NCI-H526 (cell line): ENCODE results near the gene EMILIN2.
"Not testable (repeated sequence)": the region's sequence is repeated elsewhere in the genome, so short reads cannot be mapped to it uniquely, and the experiment has no call there.

Experiments
- DNase-seq, 2 experiments: peaks; one replicate each; lab custom pipeline; 2025; lab: John Stamatoyannopoulos, UW

EMILIN2 gene

DNA sequence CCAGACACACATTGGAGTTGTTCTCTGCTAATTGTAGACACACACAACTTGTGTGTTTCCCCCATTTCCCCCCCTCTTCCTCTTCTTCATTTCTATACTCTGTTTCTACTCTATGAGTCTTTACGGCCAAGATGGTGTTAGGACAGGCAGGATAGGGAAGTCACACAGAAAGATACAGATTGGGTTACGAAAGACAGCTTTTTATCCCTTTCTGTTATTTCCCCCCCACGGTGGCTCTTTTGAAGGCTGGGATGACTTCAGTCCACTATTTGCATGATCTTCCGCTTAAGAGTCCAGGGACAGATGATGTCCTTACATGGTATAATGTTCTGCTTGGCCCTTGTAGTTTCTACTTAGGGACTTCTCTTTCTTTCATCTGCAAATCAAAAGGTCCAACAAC lies 1.6 kb upstream of the EMILIN2 start:
- DNase-seq: no peak

DNA sequence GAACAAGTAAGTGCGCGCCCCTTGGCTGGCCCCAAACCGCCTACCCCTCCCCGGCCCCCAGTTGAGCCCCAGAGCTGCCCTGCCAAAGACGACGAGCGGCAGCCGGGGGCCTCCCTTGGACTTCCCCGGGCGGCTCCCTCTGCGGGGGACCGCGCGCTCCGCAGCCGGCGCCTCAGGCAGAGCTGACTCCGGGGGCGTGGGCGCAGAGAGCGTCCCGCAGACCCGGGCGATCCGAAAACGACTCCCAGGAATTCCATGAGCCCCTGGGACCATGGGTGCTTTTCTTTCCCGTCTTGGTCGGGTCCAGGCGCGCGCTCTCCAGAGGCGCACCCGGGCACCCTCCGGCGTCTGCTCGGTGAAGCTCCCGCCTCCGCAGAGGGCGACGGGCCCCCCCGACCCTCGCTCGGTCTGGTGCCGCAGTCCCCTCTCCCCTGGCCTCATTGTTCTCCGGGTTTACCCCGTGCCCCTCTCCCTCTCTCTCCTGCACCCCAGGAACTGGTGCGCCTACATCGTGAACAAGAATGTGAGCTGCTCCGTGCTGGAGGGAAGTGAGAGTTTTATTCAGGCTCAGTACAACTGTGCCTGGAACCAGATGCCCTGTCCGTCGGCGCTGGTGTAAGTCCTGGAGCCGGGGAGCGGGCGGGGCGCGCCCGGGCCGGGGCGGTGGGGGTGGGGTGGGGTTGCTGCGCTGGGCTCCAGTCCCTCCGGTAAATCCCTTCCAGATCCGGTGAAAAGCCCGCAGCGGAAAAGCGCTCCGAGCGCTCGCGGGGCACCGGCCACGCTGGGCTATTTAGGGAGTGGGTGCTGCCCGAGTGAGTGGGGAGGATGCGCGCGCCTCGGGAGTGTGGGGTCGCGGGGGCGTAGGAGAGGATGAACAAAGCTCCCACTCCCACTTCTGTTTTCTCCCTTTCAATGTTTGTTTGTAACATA lies 776 bp downstream of the EMILIN2 start:
- DNase-seq: no peak

DNA sequence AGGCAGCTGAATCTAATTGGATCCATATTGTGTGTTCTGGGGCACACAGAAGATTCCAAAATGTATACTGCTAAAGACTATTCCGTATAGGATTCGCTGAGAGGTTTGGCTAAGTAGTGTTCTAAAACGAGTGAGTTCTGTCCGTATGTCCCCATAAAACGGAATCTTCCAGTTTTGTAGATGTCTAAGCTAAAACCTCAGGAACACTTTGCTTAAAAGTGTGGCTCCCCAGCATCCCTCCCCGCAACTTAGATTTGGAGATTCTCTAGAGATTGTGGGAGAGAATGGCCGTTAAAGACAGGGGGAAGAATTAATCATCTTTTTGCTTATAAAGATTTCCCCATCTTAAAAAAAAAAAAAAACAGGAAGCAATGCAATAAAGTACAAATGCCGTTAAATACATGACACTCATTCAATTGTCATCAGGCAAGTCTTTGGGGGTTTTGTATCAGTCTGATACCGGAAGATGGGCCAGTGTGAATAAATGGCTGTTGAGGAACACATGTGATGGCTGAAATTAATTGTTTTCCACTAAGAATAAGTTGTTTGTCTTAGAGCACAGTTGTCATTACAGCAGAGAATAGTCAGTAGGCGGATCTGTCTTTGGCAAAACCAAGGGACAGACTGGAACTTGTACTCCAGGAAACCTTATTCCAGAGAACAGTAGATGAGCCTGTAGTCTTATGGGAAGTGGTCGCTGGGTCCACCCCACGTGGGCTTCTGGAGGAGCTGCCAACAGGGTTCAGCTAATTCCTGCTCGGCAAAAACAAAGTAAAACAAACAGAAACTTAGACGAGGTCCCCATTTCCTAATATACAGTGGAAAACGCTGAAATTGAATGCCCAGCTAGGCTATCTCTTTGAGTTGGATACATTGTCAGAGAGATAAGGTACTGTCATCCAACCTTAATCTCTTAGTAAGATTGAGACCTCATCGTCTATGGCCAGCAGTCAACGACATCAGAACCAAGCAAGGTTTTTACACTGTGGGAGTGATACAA lies 1.7 kb downstream of the EMILIN2 start:
- no peak for DNase-seq

DNA sequence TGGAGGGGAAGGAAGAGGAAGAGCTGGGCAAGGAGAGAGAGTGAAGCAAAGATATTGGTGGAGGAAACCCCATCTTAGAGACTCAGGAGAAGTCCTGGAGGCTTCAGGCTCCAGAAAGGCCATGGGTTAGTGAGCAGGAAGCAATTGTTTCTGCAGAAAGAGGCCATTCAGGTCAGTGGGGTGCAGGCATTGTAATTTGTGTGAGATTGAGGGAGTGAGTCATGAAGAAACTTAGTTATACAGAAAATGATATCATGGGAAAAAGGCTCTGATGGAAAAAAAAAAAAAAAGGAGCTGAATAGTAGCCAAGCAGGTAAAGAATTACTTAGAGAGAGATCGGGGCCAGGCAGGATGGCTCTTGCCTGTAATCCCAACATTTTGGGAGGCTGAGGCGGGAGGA lies 4.0 kb downstream of the EMILIN2 start:
- no peak for DNase-seq

DNA sequence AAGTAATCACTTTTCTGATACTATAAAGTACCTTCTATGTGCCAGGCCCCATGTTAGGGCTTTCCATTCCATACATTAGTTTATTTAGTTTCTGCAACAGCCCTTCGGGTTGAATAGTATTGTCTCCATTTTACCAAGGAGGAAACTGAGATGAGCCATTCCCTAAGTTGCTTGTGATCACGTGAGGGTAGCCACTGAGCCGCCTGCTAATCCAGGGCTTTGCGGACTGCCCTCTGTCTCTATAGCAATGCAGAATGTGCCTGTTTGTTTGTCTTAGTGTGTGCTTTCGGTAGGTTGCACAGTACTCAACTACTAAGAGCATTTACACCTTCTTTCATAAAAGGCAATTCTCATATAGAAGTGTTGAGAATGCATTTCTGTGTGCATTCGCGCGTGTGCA lies 5.0 kb downstream of the EMILIN2 start:
- DNase-seq: no peak

DNA sequence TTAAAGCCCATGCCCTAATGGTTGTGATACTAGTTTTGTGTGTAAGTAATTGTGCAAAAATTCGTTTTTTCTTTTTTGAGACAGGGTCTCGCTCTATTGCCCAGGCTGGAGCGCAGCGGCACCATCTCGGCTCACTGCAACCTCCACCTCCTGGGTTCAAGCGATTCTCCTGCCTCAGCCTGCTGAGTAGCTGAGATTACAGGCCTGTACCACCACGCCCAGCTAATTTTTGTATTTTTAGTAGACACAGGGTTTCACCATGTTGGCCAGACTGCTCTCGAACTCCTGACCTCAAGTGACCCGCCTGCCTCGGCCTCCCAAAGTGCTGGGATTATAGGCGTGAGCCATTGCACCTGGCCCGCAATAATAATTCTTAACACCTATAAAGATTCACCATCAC lies 5.7 kb downstream of the EMILIN2 start:
- DNase-seq: not testable (repeated sequence)

DNA sequence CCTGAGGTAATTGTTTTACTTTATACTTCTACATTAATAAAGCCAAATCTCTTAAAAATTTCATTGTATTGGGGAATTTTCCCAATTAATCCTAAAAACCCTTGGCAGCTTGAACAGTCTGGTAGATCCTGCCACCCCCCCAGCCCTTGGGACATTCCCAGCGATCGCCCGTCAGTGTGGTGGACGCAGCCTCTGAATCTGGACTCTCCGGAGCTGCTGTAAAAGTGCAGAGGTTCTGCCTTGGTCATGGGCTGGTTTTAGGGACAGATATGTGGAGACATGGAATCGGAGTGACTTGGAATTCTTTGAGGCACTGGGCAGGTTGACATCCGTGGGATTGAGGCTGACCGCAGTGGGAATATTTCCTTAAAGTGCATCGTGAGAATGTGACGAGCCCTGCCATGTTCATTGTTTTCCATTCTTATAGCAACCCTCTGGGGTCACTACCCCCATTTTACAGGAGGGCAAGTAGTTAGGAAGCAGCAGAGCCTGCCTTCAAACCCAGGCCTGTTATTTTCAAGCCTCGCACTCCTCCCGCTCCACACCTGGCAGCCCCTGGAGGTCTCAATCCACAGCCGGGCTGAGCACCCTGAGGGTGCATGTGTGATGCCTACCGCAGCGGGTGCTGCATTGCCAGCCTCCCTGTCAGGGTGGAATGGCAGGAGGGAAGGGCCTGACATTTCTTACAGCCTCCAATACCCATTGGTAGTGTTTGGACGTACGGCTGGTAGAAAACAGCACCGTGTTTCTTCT lies 6.5 kb downstream of the EMILIN2 start:
- no peak for DNase-seq

DNA sequence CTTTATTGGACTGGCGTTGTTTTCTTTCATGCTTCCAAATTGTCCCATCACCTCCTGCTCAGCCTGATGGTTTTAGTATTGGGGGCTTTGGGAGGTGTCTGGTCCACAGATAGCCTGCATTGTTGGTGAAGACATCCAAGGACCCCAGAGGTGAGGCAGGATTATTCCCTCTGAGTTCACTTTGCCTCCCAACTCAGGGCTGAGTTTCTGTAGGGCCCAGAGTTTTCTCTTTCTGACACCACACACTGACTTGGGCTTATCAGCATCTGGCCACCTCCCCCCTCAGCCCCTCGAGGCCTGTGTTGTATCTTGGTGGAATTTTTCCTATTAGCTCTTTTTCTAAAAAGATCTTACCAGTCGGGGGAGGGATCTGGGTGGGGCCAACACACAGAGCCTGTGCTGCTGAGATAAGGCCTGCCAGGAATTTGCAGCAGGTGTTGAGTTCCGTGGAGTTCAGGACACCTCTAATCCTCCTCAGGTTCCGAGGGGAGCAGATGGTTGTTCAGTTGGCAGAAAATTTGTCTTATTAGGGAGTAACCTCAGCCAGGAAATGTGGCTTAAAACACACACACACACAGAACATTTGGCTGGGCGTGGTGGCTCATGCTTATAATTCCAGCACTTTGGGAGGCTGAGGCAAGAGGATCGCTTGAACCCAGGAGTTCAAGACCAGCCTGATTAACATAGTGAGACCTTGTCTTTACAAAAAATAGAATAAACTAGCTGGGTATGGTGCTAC lies 7.3 kb downstream of the EMILIN2 start:
- no peak for DNase-seq

DNA sequence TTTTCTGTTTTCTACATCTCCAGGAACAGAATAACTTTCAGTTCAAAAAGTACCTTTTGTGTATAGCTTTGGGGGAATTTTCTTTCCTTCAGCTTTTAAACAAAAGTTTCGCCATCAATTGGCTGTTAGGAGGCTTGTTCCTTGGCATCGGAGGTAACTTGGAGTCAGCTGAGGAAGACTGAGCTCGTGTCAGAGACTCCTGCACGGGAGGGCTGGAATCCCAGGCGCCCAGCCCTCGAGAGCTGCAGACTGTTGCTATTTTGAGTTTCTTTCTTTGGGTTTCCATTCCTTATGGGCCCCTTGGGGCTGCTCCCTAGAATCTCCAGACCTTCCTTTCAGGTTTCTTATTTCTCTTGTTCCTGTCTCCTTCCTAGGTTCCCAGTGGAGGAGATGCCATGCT lies 8.1 kb downstream of the EMILIN2 start:
- no peak for DNase-seq

DNA sequence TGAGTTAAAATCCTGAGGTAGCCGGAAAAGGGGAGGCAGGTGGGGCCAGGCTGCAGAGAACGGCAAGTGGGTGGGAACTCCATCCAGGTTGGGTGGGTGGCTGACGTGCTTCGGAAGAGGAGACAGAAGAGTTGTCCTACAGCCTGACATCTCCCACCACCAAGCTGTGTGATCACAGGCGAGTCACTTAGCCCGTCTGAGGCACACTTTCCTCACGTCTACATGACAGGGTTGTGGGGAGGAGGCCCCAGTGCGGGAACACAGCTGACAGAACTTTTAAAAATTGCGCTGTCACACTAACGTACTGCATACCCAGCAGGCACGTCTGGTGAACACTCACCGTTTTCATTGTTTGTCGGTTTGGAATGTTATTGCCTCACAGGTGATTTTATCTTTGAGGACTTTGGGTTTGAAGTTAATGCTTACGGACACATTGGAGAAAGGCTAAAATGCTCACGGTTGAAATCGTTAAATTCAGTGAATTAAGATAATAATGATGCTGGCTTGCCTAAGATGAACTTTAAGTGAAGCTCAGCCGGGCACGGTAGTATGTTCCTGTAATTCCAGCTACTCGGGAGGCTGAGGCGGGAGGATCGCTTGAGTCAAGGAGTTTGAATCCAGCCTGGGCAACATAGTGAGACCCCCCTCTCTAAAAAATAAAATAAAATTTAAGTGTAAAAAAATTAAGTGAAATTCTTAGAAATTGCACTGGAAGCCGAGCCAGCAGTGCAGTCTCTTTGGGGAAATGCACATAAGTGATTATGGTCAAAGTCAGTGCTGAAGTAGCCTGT lies 8.9 kb downstream of the EMILIN2 start:
- no peak for DNase-seq

DNA sequence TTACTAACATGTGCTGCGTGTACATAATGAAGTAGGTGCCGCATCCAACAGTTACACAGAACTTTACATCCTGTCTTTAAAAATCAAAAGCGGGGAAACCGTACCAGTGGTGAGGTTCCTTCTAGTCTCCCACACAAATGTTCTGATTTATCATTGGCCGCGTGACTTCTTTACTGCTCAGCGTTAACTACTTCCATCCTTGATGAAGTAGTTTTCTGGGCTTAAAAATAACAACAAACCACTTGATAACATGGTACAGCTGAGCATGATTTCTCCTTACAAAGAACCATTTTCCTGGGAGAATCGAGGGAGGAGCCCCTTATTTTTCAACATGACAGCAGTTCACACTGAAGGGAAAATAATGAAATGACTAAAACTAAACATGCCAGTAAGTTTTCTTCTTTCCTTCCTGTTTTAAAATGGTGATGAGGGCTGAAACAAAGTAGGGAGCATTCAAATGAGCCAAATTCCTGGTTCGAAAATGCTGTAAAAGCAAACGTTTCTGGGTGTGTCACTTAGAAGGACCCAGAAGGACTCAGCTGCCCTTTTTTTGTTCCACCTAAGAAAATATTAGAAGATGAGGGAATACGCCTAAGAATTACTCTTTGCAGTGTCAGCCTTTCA lies 9.9 kb downstream of the EMILIN2 start:
- DNase-seq: no peak

DNA sequence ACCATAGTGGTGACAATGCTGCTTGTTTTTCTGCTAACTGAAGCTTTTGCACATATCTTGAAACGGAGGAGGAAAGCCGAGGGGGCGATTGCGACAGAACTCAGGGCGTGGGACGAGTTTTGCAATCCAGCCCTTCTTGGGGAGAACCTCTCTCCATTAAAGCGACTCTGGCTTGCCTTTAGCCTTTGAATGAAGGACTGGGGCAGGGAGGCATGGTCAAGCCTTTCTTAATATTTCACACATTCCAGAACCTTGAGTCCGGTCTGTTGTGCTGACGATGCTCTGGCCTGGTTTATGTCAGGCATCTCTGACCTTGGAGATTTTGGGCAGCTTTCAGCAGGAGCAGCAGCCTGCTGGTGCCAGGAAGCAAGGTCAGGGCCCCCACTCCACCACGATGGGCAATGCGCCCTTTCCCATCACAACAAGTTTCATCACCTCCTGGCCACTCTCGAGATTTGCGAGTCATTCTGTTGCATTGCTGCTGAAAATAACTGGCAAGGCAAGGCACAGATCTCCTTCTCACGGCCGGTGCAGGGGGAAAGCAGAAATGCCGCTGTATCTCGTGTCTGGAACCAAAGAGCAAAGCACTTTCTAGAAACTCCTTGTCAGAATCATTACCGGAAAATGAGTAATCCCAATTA lies 10.8 kb downstream of the EMILIN2 start:
- DNase-seq: no peak

DNA sequence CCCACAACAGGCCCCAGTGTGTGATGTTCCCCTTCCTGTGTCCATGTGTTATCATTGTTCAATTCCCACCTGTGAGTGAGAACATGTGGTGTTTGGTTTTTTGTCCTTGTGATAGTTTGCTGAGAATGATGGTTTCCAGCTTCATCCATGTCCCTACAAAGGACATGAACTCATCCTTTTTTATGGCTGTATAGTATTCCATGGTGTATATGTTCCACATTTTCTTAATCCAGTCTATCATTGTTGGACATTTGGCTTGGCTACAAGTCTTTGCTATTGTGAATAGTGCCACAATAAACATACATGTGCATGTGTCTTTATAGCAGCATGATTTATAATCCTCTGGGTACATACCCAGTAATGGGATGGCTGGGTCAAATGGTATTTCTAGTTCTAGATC lies 13.6 kb downstream of the EMILIN2 start:
- DNase-seq: not testable (repeated sequence)

DNA sequence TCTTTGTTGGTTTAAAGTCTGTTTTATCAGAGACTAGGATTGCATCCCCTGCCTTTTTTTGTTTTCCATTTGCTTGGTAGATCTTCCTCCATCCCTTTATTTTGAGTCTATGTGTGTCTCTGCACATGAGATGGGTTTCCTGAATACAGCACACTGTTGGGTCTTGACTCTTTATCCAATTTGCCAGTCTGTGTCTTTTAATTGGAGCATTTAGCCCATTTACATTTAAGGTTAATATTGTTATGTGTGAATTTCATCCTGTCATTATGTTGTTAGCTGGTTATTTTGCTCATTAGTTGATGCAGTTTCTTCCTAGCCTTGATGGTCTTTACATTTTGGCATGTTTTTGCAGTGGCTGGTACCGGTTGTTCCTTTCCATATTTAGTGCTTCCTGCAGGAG lies 17.2 kb downstream of the EMILIN2 start:
- not testable (repeated sequence) for DNase-seq

DNA sequence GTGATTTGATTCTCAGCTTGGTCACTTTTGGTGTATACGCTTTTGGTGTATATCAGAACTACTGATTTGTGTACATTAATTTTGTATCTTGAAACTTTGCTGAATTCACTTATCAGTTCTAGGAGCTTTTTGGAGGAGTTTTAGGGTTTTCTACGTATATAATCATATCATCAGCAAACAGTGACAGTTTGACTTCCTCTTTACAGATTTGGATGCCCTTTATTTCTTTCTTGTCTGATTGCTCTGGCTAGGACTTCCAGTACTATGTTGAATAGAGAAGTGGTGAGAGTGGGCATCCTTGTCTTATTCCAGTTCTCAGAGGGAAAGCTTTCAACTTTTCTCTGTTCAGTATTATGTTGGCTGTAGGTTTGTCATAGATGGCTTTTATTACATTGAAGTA lies 19.7 kb downstream of the EMILIN2 start:
- not testable (repeated sequence) for DNase-seq

DNA sequence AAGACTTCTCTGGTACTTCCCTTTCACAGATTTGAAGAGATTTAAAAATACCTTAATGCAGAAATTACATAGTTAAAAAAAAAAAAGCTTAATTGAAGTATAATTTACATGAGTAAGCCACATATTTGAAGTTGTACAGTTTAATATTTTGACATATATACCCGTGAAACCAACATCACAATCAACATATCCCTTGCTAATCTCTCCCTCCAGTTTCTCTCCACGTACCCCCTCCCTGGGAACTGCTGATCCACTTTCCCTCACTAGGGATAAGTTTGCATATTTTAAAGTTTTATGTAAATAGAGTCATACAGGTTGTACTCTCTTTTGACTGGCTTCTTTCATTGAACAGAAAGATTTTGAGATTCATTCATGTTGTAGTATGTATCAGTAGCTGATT lies 22.4 kb downstream of the EMILIN2 start:
- peak; percentile 4 to 35 for DNase-seq

DNA sequence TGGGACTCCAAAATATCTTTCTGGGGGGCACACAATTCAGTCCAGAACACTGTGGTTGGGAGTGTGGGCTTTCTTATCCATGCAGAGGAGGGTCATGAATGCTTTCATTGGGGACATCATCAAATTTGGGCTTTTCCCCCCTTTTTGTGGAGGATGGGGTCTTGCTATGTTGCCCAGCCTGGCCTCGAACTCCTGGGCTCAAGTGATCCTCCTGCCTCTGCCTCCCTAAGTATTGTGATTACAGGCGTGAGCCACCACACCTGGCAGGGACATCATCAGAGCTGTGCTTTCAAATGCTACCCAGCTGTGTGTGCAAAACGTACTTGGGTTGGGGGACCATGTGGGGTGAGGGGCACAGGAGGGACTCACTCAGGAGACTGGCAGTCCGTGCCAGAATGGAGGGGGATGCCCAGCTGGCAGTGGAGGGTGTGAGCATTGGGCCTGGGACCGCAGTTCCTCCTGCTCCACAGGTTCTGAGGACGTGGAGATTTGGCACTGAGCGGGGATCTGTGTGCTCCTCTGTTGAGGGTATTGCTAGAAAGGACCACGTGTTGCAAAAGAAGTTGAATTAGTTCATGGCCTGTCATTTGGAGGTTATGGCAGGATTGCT lies 24.4 kb downstream of the EMILIN2 start:
- DNase-seq: no peak

DNA sequence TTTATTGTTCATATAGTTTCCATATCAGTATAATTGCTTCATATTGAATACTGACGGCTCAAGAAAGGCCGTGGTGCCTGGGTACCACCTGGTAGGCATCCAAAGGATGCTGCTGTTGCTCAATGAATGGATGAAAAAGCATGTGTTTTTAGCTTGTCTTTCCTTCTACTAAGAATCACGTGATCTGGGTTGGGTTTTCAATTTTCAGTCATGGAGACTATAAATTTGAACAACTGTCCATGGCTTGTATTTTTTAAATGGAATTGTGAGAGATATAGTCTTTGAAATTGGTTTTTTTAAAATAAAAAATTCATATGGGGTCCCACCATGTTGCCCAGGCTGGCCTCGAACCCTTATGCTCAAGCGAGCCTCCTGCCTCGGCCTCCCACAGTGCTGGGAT lies 25.3 kb downstream of the EMILIN2 start:
- no peak for DNase-seq

DNA sequence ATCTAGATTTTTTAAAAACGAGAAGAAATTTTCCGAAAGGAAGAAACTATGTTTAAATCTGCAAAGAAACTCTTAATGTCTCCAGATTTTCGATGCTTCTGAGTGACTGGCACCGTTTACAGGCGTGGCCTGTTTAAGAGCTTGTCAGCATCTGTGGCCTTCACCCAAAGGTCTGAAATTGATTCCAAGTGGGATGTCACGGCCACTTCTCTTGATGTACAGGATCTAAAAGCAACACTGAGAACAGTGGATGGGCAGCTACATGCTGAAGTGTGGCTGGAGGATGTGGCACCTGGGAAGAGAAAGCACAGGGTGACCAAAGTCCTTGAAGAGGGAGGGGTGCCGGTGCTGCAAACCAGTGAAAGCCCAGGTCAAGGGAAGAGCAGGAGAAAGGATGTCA lies 28.0 kb downstream of the EMILIN2 start:
- no peak for DNase-seq
